Activated CD4-positive, alpha-beta T cell treated with anti-CD3 and anti-CD28 coated beads, Interleukin-2, amount 50 U/mL, for 16 hours (primary cell): ENCODE data around the gene SH2D6.
"Not testable (repeated sequence)": the region's sequence is repeated elsewhere in the genome, so short reads cannot be mapped to it uniquely, and the experiment has no call there.

Experiments
- DNase-seq: peaks from one replicate; pipeline ENCODE4 v3.0.0-alpha.2; 2020

SH2D6 gene

GRCh38 chr2:85398426-85399182 is 19.9 kb upstream of the SH2D6 start:
- no peak for DNase-seq

GRCh38 chr2:85399183-85399455 is 19.4 kb upstream of the SH2D6 start:
- no peak for DNase-seq

GRCh38 chr2:85400023-85400422 is 18.5 kb upstream of the SH2D6 start:
- no peak for DNase-seq

- no peak for DNase-seq
These were observed 17.7 kb upstream of the SH2D6 start for GRCh38 chr2:85400541-85401463.

GRCh38 chr2:85401464-85401805 is 17.1 kb upstream of the SH2D6 start:
- no peak for DNase-seq

GRCh38 chr2:85401844-85402243 is 16.7 kb upstream of the SH2D6 start:
- DNase-seq = no peak

- peak; percentile 88 for DNase-seq
These were observed 13.1 kb upstream of the SH2D6 start for GRCh38 chr2:85405201-85406059.

GRCh38 chr2:85409845-85410583 is 8.5 kb upstream of the SH2D6 start, which contains the start of gene CAPG:
TSS of gene CAPG (minus strand) at chr2:85410366. CDS start at chr2:85402145, 8,221 bp downstream.
- DNase-seq = peak; percentile 50

DNA sequence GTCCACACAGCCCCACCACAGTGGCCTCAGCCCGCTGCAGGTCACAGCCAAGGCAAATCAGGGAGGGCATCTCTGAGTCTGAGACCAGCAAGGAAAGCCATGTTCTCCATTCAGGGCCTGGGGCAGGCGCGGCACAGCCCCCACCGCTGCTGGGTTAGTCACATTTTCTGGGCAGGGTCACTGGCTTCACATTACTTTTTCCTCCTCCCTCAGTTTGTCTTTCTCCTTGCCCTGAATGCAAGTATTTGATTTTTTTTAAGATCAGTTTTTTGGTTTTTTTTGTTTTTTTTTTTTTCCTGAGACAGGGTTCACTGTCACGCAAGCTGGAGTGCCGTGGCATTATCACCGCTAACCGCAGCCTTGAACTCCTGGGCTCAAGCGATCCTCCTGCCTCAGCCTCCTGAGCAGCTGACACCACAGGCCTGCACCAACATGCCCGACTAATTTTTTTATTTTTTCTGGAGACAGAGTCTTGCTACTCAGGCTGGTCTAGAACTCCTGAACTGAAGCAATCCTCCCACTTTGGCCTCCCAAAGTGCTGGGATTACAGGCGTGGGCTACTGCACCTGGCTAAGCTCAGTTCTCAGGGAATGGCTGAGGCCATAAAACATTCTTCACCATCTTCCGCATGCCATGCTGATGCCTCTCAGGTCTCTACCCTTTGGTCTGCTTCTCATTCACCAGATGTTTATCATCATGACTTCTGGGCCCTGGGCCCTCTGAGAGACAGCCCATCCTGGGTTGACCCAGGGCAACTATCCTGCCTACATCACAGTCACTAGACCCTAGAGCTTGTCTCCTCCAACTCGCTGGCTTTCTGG is 7.7 kb upstream of the SH2D6 start:
- no peak for DNase-seq

DNA sequence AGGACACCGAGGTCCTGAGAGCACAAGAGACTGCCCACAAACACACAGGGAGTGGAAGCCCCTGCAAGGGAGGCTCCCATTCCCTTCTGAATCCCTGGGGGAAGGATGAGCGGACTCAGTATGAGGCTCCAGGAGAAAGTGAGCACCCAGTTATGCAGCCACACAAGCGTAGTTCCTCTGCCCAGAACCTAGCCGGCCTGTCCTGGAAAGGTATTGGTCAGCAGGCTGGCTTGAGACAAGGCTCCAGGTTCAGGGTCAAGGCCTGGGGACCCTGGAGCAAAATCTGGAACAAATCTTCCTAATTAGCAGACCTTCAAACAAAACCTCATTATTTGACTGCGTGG is 7.1 kb upstream of the SH2D6 start:
- DNase-seq = no peak

DNA sequence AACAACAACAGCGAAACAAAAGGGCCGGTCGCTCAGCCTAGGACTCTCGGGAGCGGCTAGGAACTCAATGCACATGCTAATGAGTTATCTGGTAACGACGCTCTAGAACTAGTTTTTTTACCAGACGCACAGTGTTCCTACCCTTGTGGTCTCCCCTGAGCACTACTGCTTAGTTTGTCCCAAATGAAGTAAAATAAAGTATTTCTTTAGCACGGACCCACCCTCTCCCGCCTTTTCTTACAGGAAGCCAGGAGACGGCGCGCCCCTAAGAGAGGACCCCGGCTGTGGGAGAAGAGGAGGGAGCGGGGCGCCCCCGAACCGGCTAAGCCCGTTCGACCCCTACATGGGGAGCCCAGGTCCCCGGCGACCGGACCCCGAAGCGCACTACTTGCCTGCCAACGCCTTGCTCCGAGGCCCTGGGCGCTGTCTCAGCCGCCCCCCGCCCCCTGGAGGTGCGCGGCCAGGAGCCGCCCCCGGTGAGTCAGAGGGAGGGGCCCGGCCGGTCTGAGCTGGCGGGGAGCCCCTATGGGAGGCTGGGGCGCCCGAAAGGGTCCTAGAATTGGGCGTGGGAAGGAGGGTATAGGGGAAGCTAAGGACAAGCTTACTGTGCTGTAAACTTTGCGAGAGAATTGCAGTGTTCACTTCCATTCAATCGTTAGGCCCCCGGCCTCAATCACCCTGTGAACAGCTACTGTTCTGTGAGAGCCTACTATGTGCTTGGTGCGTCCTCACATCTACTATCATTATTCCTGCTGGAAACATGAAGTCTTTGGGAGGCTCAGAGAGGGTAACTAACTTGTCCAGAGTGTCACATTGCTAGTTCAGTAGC is 4.7 kb upstream of the SH2D6 start:
- no peak for DNase-seq

DNA sequence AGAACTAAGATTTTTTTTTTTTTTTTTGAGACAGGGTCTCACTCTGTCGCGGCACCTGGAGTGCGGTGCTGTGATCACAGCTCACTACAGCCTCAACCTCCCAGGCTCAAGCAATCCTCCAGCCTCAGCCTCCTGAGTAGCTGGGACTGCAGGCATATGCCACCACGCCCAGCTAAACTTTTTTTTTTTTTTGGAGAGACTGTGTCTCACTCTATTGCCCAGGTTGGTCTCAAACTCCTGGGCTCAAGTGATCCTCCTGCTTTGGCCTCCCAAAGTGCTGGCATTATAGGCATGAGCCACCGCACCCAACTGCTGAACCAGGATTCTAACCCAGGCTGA is 4.1 kb upstream of the SH2D6 start:
- not testable (repeated sequence) for DNase-seq

GRCh38 chr2:85414761-85415553 is 3.6 kb upstream of the SH2D6 start:
- no peak for DNase-seq

DNA sequence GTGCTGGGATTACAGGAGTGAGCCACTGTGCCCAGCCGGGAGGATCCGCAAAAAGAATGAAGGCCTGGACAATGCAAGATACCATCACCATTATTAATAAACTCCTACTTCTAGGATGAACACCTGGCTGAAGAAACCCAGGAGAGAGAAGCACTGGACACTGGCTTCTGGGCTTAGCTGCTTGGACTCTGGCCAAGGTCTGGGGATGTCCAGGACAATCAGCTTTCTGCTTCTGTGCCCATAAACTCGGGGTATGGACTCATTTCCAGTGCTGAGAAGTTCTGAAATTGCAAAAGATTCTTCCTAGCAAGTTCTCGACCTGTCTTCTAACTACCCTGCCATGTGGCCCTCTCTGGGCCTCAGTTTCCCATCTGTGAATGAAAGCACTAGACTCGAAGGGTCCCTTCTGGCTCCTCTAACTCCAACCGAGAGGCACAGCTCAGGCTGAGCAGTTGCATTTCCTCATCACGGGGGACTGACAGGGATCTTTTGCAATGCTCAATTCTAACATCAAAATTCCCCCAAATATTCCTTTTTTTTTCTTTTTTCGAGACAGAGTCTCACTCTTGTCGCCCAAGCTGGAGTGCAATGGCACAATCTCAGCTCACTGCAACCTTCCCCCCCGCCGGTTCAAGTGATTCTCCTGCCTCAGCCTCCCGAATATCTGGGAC is 2.4 kb upstream of the SH2D6 start:
- DNase-seq = no peak

GRCh38 chr2:85419009-85419675 is 628 bp downstream of the SH2D6 start:
- no peak for DNase-seq

DNA sequence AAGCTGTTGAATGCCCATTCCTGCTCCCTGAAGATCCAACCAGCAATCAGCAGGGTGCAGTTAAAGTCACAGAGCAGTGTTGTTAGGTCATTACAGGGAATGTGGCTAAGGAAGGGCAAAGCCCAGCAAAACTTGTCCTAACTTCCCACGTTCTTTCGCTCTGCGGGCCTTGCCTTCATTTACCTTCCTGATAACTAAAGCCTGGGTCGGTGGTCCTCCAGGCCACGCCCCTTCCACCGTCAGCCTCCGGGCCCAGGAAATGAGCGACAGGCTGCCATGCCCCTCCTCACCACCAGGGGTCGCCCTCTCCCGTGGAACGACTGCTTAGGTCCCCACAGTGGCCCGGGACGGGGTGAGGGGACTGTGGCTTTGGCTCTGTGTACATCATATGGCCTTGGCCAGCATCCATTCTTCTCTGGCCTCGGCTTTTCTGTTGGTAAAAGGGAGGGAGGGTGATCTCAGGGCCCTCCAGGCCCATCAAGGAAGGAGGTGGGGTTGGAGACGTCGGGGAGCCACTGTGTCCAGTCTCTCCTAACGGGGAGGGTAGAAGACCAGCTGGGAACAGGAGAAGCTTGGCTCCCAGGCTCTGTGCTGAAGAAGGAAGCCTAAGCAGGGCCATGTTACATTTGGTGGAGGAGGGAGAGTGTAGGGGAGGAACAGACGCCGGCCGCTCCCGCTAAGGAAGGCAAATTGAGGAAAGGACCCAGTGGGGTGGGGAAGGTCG is 2.2 kb downstream of the SH2D6 start:
- peak; percentile 91 for DNase-seq

DNA sequence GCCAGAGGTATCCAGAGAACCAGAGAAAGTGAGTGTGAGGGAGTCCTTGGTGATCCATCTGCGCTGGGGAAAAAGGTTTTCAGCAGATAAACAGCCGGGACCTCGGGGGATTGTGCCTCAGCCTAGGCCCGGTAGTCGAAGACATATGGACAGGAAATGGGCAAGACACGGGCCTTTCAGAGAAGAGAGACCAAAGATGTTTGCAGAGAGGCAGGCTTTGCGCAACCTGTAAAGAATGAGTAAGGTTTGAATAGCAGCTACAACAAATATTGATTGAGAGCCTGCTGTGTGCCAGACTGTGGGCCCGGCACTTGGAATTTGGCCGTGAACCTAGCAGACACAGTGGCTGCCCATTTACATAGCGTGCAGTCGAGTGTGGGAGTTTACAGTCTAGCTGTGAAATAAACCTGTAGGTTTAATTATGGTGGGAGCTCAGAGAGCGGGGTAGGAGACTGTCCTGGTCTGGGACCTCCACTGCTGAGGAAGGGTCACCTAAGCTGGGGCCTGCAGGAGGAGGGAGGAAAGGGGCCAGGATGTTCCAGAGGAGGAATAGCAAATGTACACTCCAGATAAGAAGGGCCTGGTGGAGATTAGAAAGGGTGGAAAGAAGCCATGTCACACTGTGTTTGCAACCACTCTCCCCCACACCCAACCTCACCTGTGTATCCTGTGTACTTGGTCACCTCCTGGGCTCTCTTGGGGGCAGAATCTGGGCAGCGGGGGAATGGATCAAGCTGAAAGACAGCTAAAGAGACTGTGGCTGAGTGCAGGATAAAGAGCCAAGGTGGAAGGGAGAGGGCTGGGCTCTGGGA is 3.0 kb downstream of the SH2D6 start:
- DNase-seq = no peak
